ENCODE data around the gene OSGEP. TPM values are rescaled to one million over a fixed set of nuclear protein-coding genes. Genes with fewer than 3 reads are reported as not detected.

Gene OSGEP
- total and polyA plus RNA-seq, 2 of the 13 experiments (the other 11 are each of a cell fraction or from before 2014, with no cell fraction given) = 39.7 to 41.1 TPM

- TF ChIP-seq GMEB2 (CRISPR knock-in tag; IDR thresholded peaks at IDR 0.05; ENCODE audit: low read depth) = no peak
- TF ChIP-seq PITX1 (CRISPR knock-in tag; IDR thresholded peaks at IDR 0.05) = peak; percentile 72; the same call in 1 of the 2 replicates
- TF ChIP-seq ZNF614 (CRISPR knock-in tag; IDR thresholded peaks at IDR 0.05; ENCODE audit: borderline replicate concordance) = peak; percentile 71; the same call in 1 of the 2 replicates
- no peak for TF ChIP-seq ZNF275 (CRISPR knock-in tag; IDR thresholded peaks at IDR 0.05; ENCODE audit: borderline replicate concordance)
- 0 out of 2 replicates have a peak, but pooled peaks have one; percentile 52 for TF ChIP-seq ZBTB4 (CRISPR knock-in tag; IDR thresholded peaks at IDR 0.05; ENCODE audit: borderline replicate concordance)
- TF ChIP-seq DZIP1 (CRISPR knock-in tag; IDR thresholded peaks at IDR 0.05) = 0 out of 2 replicates have a peak, but pooled peaks have one; percentile 46
- TF ChIP-seq CBX1 (IDR thresholded peaks at IDR 0.05; ENCODE audit: low read depth) = no peak
- TF ChIP-seq ZNF280D (CRISPR knock-in tag; IDR thresholded peaks at IDR 0.05) = peak; percentile 79
- 0 out of 2 replicates have a peak, but pooled peaks have one; percentile 57 for TF ChIP-seq ZNF550 (CRISPR knock-in tag; IDR thresholded peaks at IDR 0.05; ENCODE audit: borderline replicate concordance)
- peak; percentile 42; the same call in 1 of the 2 replicates for TF ChIP-seq ZNF441 (CRISPR knock-in tag; IDR thresholded peaks at IDR 0.05; ENCODE audit: borderline replicate concordance)
Measured at GRCh38 chr14:20429801-20430669, 24.6 kb downstream of the OSGEP start (continued).
